HepG2 (cell line): Measurements from ENCODE around the gene CD177. TPM values are rescaled to one million over a fixed set of nuclear protein-coding genes. Genes with fewer than 3 reads are reported as not detected.
"Not testable (repeated sequence)": the region's sequence is repeated elsewhere in the genome, so short reads cannot be mapped to it uniquely, and the experiment has no call there.

Source experiments
- ATAC-seq: fragments of 200-7000 bp; cut with Tn5 transposase; 3 replicates; pipeline ENCODE4 v1.9.1; 2020; ENCODE audit warnings: mild to moderate bottlenecking, moderate library complexity
- BruUV-seq: library from RNA; stranded (reverse); fragments of 400-500 nt; replicated peaks from 2 replicates; lab custom pipeline; 2021; lab: Mats Ljungman, UMichigan
- CTCF ChIA-PET: fragments of 300-600 bp; formaldehyde crosslinking; extraction: SDS; loops from one replicate; lab custom pipeline; 2021; ENCODE audit warnings: low total read pairs, inconsistent platforms, low intra/inter-chr PET ratio; lab: Yijun Ruan, JAX
- POLR2A ChIA-PET: fragments of 350-600 bp; sonication (Branson Sonifier 250); formaldehyde crosslinking; loops from one replicate; lab custom pipeline; 2020; ENCODE audit warnings: antibody characterized with exemption, inconsistent platforms; lab: Yijun Ruan, JAX
- DNase-seq: peaks from one replicate; pipeline ENCODE4 v3.0.0-alpha.2; 2015; ENCODE audit warnings: low spot score
- FAIRE-seq: peaks from 3 replicates; lab custom pipeline; 2011; peaks lifted over from hg19 to GRCh38; lab: Jason Lieb, UNC
- H2AFZ ChIP-seq: one replicate; pipeline ENCODE4 v1.6.1; 2011; ENCODE audit warnings: low read length, inconsistent platforms
- H3K27ac ChIP-seq: fragments of 300-600 bp; 3 replicates; pipeline ENCODE4 v1.8.0; 2011; ENCODE audit warnings: mixed run types, mild to moderate bottlenecking, mixed read lengths, low read length, inconsistent platforms; ENCODE audit not compliant: insufficient read depth; ENCODE audit errors: extremely low read length
- H3K27me3 ChIP-seq, 2 experiments: fragments of 200-600 bp in 1 of 2; 2 replicates in 1 of 2; 3 replicates in 1 of 2; pipeline versions ENCODE4 v1.6.0 to v1.8.0; 2011; ENCODE audit warnings: low read length in 2 of 2, mild to moderate bottlenecking in 2 of 2, moderate library complexity in 2 of 2, inconsistent platforms in 1 of 2; ENCODE audit not compliant: insufficient read depth in 2 of 2, control insufficient read depth in 1 of 2
- H3K36me3 ChIP-seq, 2 experiments: fragments of 200-600 bp in 1 of 2; replicated peaks in 1 of 2; 2 replicates in 1 of 2; 3 replicates in 1 of 2; pipeline versions ENCODE4 v1.5.1 to v1.8.0; 2011; ENCODE audit warnings: low read length in 2 of 2, inconsistent platforms in 1 of 2; ENCODE audit not compliant: insufficient read depth in 2 of 2, control insufficient read depth in 1 of 2
- H3K4me1 ChIP-seq: 2 replicates; pipeline ENCODE4 v1.5.1; 2012; ENCODE audit warnings: low read length, inconsistent platforms; ENCODE audit not compliant: insufficient read depth
- H3K4me2 ChIP-seq: 2 replicates; pipeline ENCODE4 v1.6.0; 2011; ENCODE audit warnings: low read depth, low read length, inconsistent platforms
- H3K4me3 ChIP-seq, 3 experiments: fragments of 200-600 bp in 1 of 3; sonication (generic), shearing (Covaris generic) in 1 of 3; replicated peaks in 1 of 3; 2 replicates each; pipeline ENCODE4 v1.5.1; 2011 to 2016; ENCODE audit warnings: low read length in 3 of 3, inconsistent platforms in 2 of 3, low read depth in 2 of 3, mild to moderate bottlenecking in 2 of 3, control low read depth in 1 of 3, mixed read lengths in 1 of 3; ENCODE audit not compliant: insufficient read depth in 1 of 3
- H3K79me2 ChIP-seq: one replicate; pipeline ENCODE4 v1.6.1; 2011; ENCODE audit warnings: low read length, inconsistent platforms; ENCODE audit not compliant: insufficient read depth
- H3K9ac ChIP-seq: 2 replicates; pipeline ENCODE4 v1.6.0; 2011; ENCODE audit warnings: mild to moderate bottlenecking, low read depth, low read length, inconsistent platforms; ENCODE audit not compliant: insufficient read depth
- H3K9me3 ChIP-seq: 2 replicates; pipeline ENCODE4 v1.5.1; 2012; ENCODE audit warnings: mild to moderate bottlenecking, low read length
- H4K20me1 ChIP-seq: 2 replicates; pipeline ENCODE4 v1.6.0; 2011; ENCODE audit warnings: inconsistent platforms, mild to moderate bottlenecking, low read length, moderate library complexity; ENCODE audit not compliant: insufficient read depth
- BCL6 ChIP-seq: IDR thresholded peaks from 2 replicates; pipeline ENCODE4 v1.6.1; 2016; ENCODE audit warnings: missing genetic modification reagents, missing compliant biosample characterization
- CREB3 ChIP-seq: sonication (generic); formaldehyde crosslinking; IDR thresholded peaks from 2 replicates; pipeline ENCODE4 v1.5.0; 2020; ENCODE audit warnings: missing genetic modification reagents
- JDP2 ChIP-seq: sonication (generic); formaldehyde crosslinking; IDR thresholded peaks from 2 replicates; pipeline ENCODE4 v1.8.1; 2022; ENCODE audit warnings: missing genetic modification reagents, borderline replicate concordance
- KAT8 ChIP-seq: IDR thresholded peaks from 2 replicates; pipeline ENCODE4 v1.6.1; 2016; ENCODE audit warnings: missing genetic modification reagents, missing compliant biosample characterization
- KMT2A ChIP-seq: sonication (generic); formaldehyde crosslinking; IDR thresholded peaks from 2 replicates; pipeline ENCODE4 v1.4.0; 2020; ENCODE audit warnings: missing genetic modification reagents
- NAIF1 ChIP-seq: sonication (generic); formaldehyde crosslinking; IDR thresholded peaks from 2 replicates; pipeline ENCODE4 v1.5.0; 2020; ENCODE audit warnings: mild to moderate bottlenecking, missing genetic modification reagents, borderline replicate concordance
- SNAPC2 ChIP-seq: sonication (generic); formaldehyde crosslinking; IDR thresholded peaks from 2 replicates; pipeline ENCODE4 v1.8.1; 2022; ENCODE audit warnings: mild to moderate bottlenecking, missing genetic modification reagents
- ZNF800 ChIP-seq: sonication (generic); formaldehyde crosslinking; IDR thresholded peaks from 2 replicates; pipeline ENCODE4 v1.4.0; 2020; ENCODE audit warnings: missing genetic modification reagents
- WGBS: methylation state at CpG from one replicate; pipeline ENCODE4 v1.1.6; 2017; ENCODE audit warnings: low lambda C conversion rate; 5-methylcytosine and 5-hydroxymethylcytosine counted together
- in situ Hi-C: cut with HindIII; loops from 2 replicates; pipeline ENCODE4 v1.10.0; 2017; ENCODE audit warnings: low pct_unique_long_range_greater_than_20kb; ENCODE audit not compliant: extremely low pct_ligation_motif_present
- intact Hi-C: fragments of 100-400 bp; cut with micrococcal nuclease; formaldehyde crosslinking; loops from one replicate; pipeline ENCODE4 v1.10.0; 2022; ENCODE audit not compliant: unreplicated experiment
- polyA plus RNA-seq, 8 experiments: library from polyadenylated mRNA; depleted of rRNA in 3 of 8; stranded (reverse) in 7 of 8; unstranded in 1 of 8; fragments of >200 nt; fragmentation: Illumina TruSeq in 4 of 8; extraction: Trizol in 4 of 8; gene quantifications; 2 replicates each; pipeline versions ENCODE4 v1.2.1 to v1.2.3, GENCODE V29; 2011 to 2016; ENCODE audit warnings: low read depth in 4 of 8, missing spikeins in 1 of 8, mixed read lengths in 1 of 8; ENCODE audit not compliant: insufficient read depth in 1 of 8
- total RNA-seq, 5 experiments: library from RNA; depleted of rRNA; stranded (reverse); fragments of >200 nt; fragmentation: Illumina TruSeq; extraction: Trizol; gene quantifications; 2 replicates each; pipeline ENCODE4 v1.2.3, GENCODE V29; 2016; ENCODE audit warnings: low read depth in 1 of 5

CD177 gene
- total and polyA plus RNA-seq, 2 of the 13 experiments (the other 11 are each of a cell fraction or from before 2014, with no cell fraction given): not detected

- Histone ChIP-seq H2AFZ (no peak overlapping the region), H3K4me3 (no peak overlapping the region), H3K4me2 (no peak overlapping the region), H3K36me3 (no peaks in the 10 kb centered on the region)
- DNase-seq: no peak
- ChIA-PET POLR2A (no interaction called here), CTCF (no interaction called here)
- no peak for TF ChIP-seq ZNF800 (CRISPR knock-in tag)
- no peak for TF ChIP-seq SNAPC2 (CRISPR knock-in tag)
- no peak for TF ChIP-seq KMT2A (CRISPR knock-in tag)
- no peak for TF ChIP-seq BCL6 (CRISPR knock-in tag)
- no peak for TF ChIP-seq KAT8 (CRISPR knock-in tag)
- no peak for TF ChIP-seq JDP2 (CRISPR knock-in tag)
- no peak for TF ChIP-seq NAIF1 (CRISPR knock-in tag)
- no peak for TF ChIP-seq CREB3 (CRISPR knock-in tag)
- TF ChIP-seq, all 625 proteins: peak for 0
- Histone ChIP-seq H4K20me1 (no peaks in the 10 kb centered on the region), H3K4me1 (no peaks in the 10 kb centered on the region), H3K9me3 (no peaks in the 10 kb centered on the region), H3K27me3 (peaks cover 0 to 4% of the 10 kb centered on the region in 2 experiments; a peak in 2 of 5 replicates), H3K79me2 (no peaks in the 10 kb centered on the region), H3K9ac (no peak overlapping the region), H3K27ac (no peak overlapping the region)
- FAIRE-seq (no peak), ATAC-seq (no peak)
- no TSS peak for BruUV-seq
- intact Hi-C loops (no loop called here), in situ Hi-C loops (no loop called here)
- WGBS: 0% methylated on average over 5 of the region's 5 CpGs
These were observed 15.0 kb upstream of the CD177 start for GRCh38 chr19:43338530-43338929.

GRCh38 chr19:43339243-43339930 lies 14.1 kb upstream of the CD177 start:
- POLR2A ChIA-PET, in situ Hi-C loops, CTCF ChIA-PET, H4K20me1 ChIP-seq, H3K4me3 ChIP-seq, H2AFZ ChIP-seq, DNase-seq, H3K4me1 ChIP-seq, BruUV-seq, H3K27ac ChIP-seq, intact Hi-C loops, H3K9ac ChIP-seq, H3K9me3 ChIP-seq, H3K4me2 ChIP-seq, ATAC-seq, H3K27me3 ChIP-seq, H3K79me2 ChIP-seq, FAIRE-seq, H3K36me3 ChIP-seq: not testable (repeated sequence)
- WGBS: 0% methylated on average over 3 of the region's 6 CpGs

GRCh38 chr19:43340101-43340500 lies 13.4 kb upstream of the CD177 start:
- intact Hi-C loops, H4K20me1 ChIP-seq, H3K27me3 ChIP-seq, H3K9ac ChIP-seq, H3K79me2 ChIP-seq, POLR2A ChIA-PET, in situ Hi-C loops, H3K9me3 ChIP-seq, H3K36me3 ChIP-seq, H3K4me1 ChIP-seq, DNase-seq, H2AFZ ChIP-seq, H3K4me2 ChIP-seq, FAIRE-seq, CTCF ChIA-PET, H3K4me3 ChIP-seq, BruUV-seq, H3K27ac ChIP-seq, ATAC-seq: not testable (repeated sequence)
- WGBS: 0% methylated on average over 1 of the region's 2 CpGs
